ENCODE results near the gene APH1B. TPM values are rescaled to one million over a fixed set of nuclear protein-coding genes. Genes with fewer than 3 reads are reported as not detected.
"Not testable (repeated sequence)": the region's sequence is repeated elsewhere in the genome, so short reads cannot be mapped to it uniquely, and the experiment has no call there.

Gene APH1B
- polyA plus RNA-seq, 3 donors = 16.1 to 20.0 (median 17.7) TPM

DNA sequence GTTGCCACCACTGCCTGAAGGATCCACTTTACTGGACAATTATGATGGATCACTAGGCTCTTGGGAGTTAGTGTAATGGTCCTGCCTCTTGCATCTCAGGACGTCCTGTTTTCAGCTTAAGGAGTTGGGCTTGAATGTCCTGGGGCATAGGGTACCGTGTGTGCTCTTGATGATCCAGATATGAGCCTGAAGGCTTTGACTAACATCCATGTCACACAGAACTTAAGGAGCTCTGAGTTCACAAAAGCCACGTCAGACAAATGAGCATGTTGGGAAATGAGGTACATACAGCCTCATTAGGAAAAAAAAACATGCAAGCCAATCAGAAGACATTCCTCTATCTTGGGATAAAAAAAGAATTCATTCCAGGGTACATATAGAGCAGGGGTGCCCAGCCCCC, 63.5 kb downstream of the APH1B start:
- no peak for DNase-seq (ENCODE audit: extremely low read depth in 1 of 11, low read depth in 9 of 11, low spot score in 4 of 11)

DNA sequence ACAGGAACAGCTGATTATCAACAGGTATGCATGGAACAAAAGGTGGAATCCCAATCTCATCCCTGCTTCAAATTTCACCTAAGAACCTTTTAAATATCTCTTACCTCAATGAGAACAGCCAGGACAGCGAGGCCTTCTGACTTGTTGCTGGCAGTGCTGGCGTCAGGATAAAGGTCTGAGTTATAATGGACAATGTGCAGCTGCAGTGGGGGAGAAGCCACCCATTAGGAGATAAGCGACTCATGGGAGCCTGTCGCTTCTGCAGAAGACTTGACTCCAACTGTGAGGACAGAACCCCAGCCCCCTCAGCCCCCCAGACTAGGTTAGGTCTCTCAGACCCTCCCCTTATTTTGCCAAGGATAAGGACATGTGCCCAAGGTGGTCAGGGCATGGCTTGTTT, 64.5 kb downstream of the APH1B start:
- no peak for DNase-seq (ENCODE audit: extremely low read depth in 1 of 11, low read depth in 9 of 11, low spot score in 4 of 11)

- not testable (repeated sequence) for DNase-seq (ENCODE audit: extremely low read depth in 1 of 11, low read depth in 9 of 11, low spot score in 4 of 11)
Measured at GRCh38 chr15:63342996-63343562, 65.7 kb downstream of the APH1B start.

GRCh38 chr15:63344731-63345390, 67.5 kb downstream of the APH1B start:
- DNase-seq (ENCODE audit: extremely low read depth in 1 of 11, low read depth in 9 of 11, low spot score in 4 of 11) = no peak

GRCh38 chr15:63345391-63345752, 68.0 kb downstream of the APH1B start:
- DNase-seq (ENCODE audit: extremely low read depth in 1 of 11, low read depth in 9 of 11, low spot score in 4 of 11) = no peak

GRCh38 chr15:63347074-63347857, 69.9 kb downstream of the APH1B start:
- DNase-seq (ENCODE audit: extremely low read depth in 1 of 11, low read depth in 9 of 11, low spot score in 4 of 11) = no peak

- no peak for DNase-seq (ENCODE audit: extremely low read depth in 1 of 11, low read depth in 9 of 11, low spot score in 4 of 11)
Measured at GRCh38 chr15:63348392-63348791, 71.0 kb downstream of the APH1B start.

DNA sequence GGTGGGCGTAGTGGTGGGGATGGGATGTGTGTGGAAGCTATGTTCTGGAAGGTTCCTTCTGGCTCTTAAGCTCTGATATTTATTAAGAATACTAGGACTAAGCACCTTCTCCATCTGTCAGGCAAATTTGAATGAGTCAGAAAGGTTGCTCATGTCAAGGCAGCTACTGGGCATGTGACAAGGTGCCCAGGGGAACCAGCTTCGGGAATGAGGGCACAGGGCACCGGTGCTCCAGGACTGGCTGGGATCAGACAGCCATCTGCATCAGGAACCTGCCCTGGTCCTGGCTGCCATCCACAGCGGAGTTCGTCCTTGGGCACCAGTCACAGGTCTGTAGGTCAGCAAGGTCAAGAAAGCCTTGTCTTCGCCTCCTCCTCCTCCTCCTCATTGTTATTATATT, 71.8 kb downstream of the APH1B start:
- no peak for DNase-seq (ENCODE audit: extremely low read depth in 1 of 11, low read depth in 9 of 11, low spot score in 4 of 11)

DNA sequence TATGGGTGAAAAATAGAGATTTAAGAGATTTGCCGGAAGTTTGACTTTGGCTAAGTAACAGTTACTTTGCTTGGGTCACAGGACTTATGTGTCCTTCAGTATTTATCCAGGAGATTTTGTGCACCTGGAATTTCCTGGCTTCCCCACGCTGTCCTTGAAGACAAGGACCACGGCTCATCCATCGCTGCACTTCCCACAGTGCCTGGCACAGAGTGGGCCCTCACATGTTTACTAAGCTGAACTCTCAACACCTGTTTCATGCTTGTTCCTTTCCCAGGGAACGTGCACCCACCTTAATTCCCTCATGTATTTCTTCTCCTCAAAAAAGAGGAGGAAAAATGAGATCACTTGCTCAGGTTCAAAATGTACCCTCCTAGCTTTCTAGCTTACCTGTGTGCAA, 72.2 kb downstream of the APH1B start:
- DNase-seq (ENCODE audit: extremely low read depth in 1 of 11, low read depth in 9 of 11, low spot score in 4 of 11) = no peak

- no peak for DNase-seq (ENCODE audit: extremely low read depth in 1 of 11, low read depth in 9 of 11, low spot score in 4 of 11)
Measured at GRCh38 chr15:63350178-63350621, 72.8 kb downstream of the APH1B start.

GRCh38 chr15:63351170-63351569, 73.8 kb downstream of the APH1B start:
- no peak for DNase-seq (ENCODE audit: extremely low read depth in 1 of 11, low read depth in 9 of 11, low spot score in 4 of 11)

GRCh38 chr15:63352808-63353207, 75.4 kb downstream of the APH1B start:
- DNase-seq (ENCODE audit: extremely low read depth in 1 of 11, low read depth in 9 of 11, low spot score in 4 of 11) = no peak

- DNase-seq (ENCODE audit: extremely low read depth in 1 of 11, low read depth in 9 of 11, low spot score in 4 of 11) = no peak
Measured at GRCh38 chr15:63353261-63353660, 75.9 kb downstream of the APH1B start.

GRCh38 chr15:63353887-63354286, 76.5 kb downstream of the APH1B start:
- DNase-seq (ENCODE audit: extremely low read depth in 1 of 11, low read depth in 9 of 11, low spot score in 4 of 11) = no peak

- DNase-seq (ENCODE audit: extremely low read depth in 1 of 11, low read depth in 9 of 11, low spot score in 4 of 11) = no peak
Measured at GRCh38 chr15:63354821-63355650, 77.6 kb downstream of the APH1B start.

GRCh38 chr15:63357061-63357460, 79.7 kb downstream of the APH1B start:
- DNase-seq (ENCODE audit: extremely low read depth in 1 of 11, low read depth in 9 of 11, low spot score in 4 of 11) = no peak

GRCh38 chr15:63357731-63358130, 80.3 kb downstream of the APH1B start:
- DNase-seq (ENCODE audit: extremely low read depth in 1 of 11, low read depth in 9 of 11, low spot score in 4 of 11) = no peak

- no peak for DNase-seq (ENCODE audit: extremely low read depth in 1 of 11, low read depth in 9 of 11, low spot score in 4 of 11)
Measured at GRCh38 chr15:63358241-63359029, 81.0 kb downstream of the APH1B start.

All from renal cortex interstitium (tissue), 11 donors.